ENCODE results near the gene RABEPK. TPM values are rescaled to one million over a fixed set of nuclear protein-coding genes. Genes with fewer than 3 reads are reported as not detected.
A peak's percentile ranks its signal among the peaks of the same experiment; 100 is the strongest.
"Not testable (repeated sequence)": the region's sequence is repeated elsewhere in the genome, so short reads cannot be mapped to it uniquely, and the experiment has no call there.

RABEPK gene
- total RNA-seq, 2 donors from 2014 or later = 19.3 to 19.7 TPM

- H3K27ac ChIP-seq (ENCODE audit: low read depth, low read length) = no peak overlapping the region
Measured at GRCh38 chr9:125260561-125260960, 60.2 kb downstream of the RABEPK start.

GRCh38 chr9:125261501-125262293, 61.4 kb downstream of the RABEPK start, which contains the start of gene GAPVD1:
Gene GAPVD1, plus strand, starts transcription at chr9:125261826. Its CDS starts 37,096 bp downstream, at chr9:125298922.
- WGBS, 2 experiments (ENCODE audit: insufficient coverage in 1 of 2, insufficient read length in 1 of 2) = 3 to 5% methylated on average over 6 to 72 of the region's 72 CpGs
- no peaks in the 10 kb centered on the region for H3K27me3 ChIP-seq (ENCODE audit: control insufficient read depth, insufficient read depth, low read length, poor library complexity, severe bottlenecking)
- TF ChIP-seq CTCF (conservative IDR thresholded peaks at IDR 0.05) = peak; percentile 59
- peak within 1 kb of the TSS; percentile 62 for H3K9ac ChIP-seq (ENCODE audit: extremely low read depth, low read length, poor library complexity, severe bottlenecking)
- peak within 1 kb of the TSS; percentile 90 for H3K27ac Mint-ChIP-seq
- peak within 1 kb of the TSS; percentile 95 for H3K4me3 ChIP-seq (ENCODE audit: low read length)
- peaks cover 16% of the 10 kb centered on the region for H3K36me3 ChIP-seq (ENCODE audit: control insufficient read depth, insufficient read depth, low read length)
- no peaks in the 10 kb centered on the region for H3K27me3 Mint-ChIP-seq (ENCODE audit: insufficient read depth)
- peaks cover 8% of the 10 kb centered on the region for H3K4me1 Mint-ChIP-seq
- peaks cover 3% of the 10 kb centered on the region for H3K9me3 Mint-ChIP-seq
- DNase-seq = peak; percentile 97
- no peaks in the 10 kb centered on the region for H3K9me3 ChIP-seq (ENCODE audit: control insufficient read depth, low read length)
- H3K4me1 ChIP-seq (ENCODE audit: control insufficient read depth, insufficient read depth, low read length) = peaks cover 3% of the 10 kb centered on the region
- no peak within 1 kb of the TSS for H3K27ac ChIP-seq (ENCODE audit: low read depth, low read length)
- peaks cover 12% of the 10 kb centered on the region for H3K36me3 Mint-ChIP-seq (ENCODE audit: low read depth)
- H3K4me3 Mint-ChIP-seq = peak within 1 kb of the TSS; percentile 98

More at GRCh38 chr9:125260561-125260960, 60.2 kb downstream of the RABEPK start:
- Mint-ChIP-seq H3K27ac (peak overlapping the region; percentile 21), H3K4me1 (peaks cover 8% of the 10 kb centered on the region), H3K36me3 (ENCODE audit: low read depth) (peaks cover 7% of the 10 kb centered on the region), H3K9me3 (peaks cover 3% of the 10 kb centered on the region), H3K27me3 (ENCODE audit: insufficient read depth) (no peaks in the 10 kb centered on the region), H3K4me3 (peak overlapping the region; percentile 98)
- H3K9ac ChIP-seq (ENCODE audit: extremely low read depth, low read length, poor library complexity, severe bottlenecking) = no peak overlapping the region
- peaks cover 3% of the 10 kb centered on the region for H3K4me1 ChIP-seq (ENCODE audit: control insufficient read depth, insufficient read depth, low read length)
- no peak overlapping the region for H3K4me3 ChIP-seq (ENCODE audit: low read length)
- no peaks in the 10 kb centered on the region for H3K27me3 ChIP-seq (ENCODE audit: control insufficient read depth, insufficient read depth, low read length, poor library complexity, severe bottlenecking)
- no peak for DNase-seq
- peaks cover 12% of the 10 kb centered on the region for H3K36me3 ChIP-seq (ENCODE audit: control insufficient read depth, insufficient read depth, low read length)
- no peak for TF ChIP-seq CTCF (conservative IDR thresholded peaks at IDR 0.05)
- H3K9me3 ChIP-seq (ENCODE audit: control insufficient read depth, low read length) = no peaks in the 10 kb centered on the region

GRCh38 chr9:125262294-125262991, 62.1 kb downstream of the RABEPK start:
- peaks cover 20% of the 10 kb centered on the region for H3K36me3 ChIP-seq (ENCODE audit: control insufficient read depth, insufficient read depth, low read length)
- H3K27ac ChIP-seq (ENCODE audit: low read depth, low read length) = no peak overlapping the region
- H3K36me3 Mint-ChIP-seq (ENCODE audit: low read depth) = peaks cover 17% of the 10 kb centered on the region
- peaks cover 3% of the 10 kb centered on the region for H3K4me1 ChIP-seq (ENCODE audit: control insufficient read depth, insufficient read depth, low read length)
- H3K9ac ChIP-seq (ENCODE audit: extremely low read depth, low read length, poor library complexity, severe bottlenecking) = peak overlapping the region; percentile 62
- WGBS, 2 experiments (ENCODE audit: insufficient coverage in 1 of 2, insufficient read length in 1 of 2) = 36 to 70% methylated on average over 5 to 11 of the region's 11 CpGs
- peaks cover 8% of the 10 kb centered on the region for H3K4me1 Mint-ChIP-seq
- no peaks in the 10 kb centered on the region for H3K27me3 ChIP-seq (ENCODE audit: control insufficient read depth, insufficient read depth, low read length, poor library complexity, severe bottlenecking)
- TF ChIP-seq CTCF (conservative IDR thresholded peaks at IDR 0.05) = no peak
- H3K9me3 Mint-ChIP-seq = peaks cover 3% of the 10 kb centered on the region
- H3K27ac Mint-ChIP-seq = peak overlapping the region; percentile 90
- peak overlapping the region; percentile 95 for H3K4me3 ChIP-seq (ENCODE audit: low read length)
- no peaks in the 10 kb centered on the region for H3K9me3 ChIP-seq (ENCODE audit: control insufficient read depth, low read length)
- no peaks in the 10 kb centered on the region for H3K27me3 Mint-ChIP-seq (ENCODE audit: insufficient read depth)
- H3K4me3 Mint-ChIP-seq = peak overlapping the region; percentile 98
- DNase-seq = no peak

- not testable (repeated sequence) for DNase-seq; H3K27ac ChIP-seq (ENCODE audit: low read depth, low read length); H3K4me3 ChIP-seq (ENCODE audit: low read length); H3K4me1 Mint-ChIP-seq; H3K9me3 ChIP-seq (ENCODE audit: control insufficient read depth, low read length); H3K27me3 Mint-ChIP-seq (ENCODE audit: insufficient read depth); H3K27ac Mint-ChIP-seq; H3K4me3 Mint-ChIP-seq; H3K4me1 ChIP-seq (ENCODE audit: control insufficient read depth, insufficient read depth, low read length); H3K9me3 Mint-ChIP-seq; H3K27me3 ChIP-seq (ENCODE audit: control insufficient read depth, insufficient read depth, low read length, poor library complexity, severe bottlenecking); H3K9ac ChIP-seq (ENCODE audit: extremely low read depth, low read length, poor library complexity, severe bottlenecking)
- peaks cover 20% of the 10 kb centered on the region for H3K36me3 ChIP-seq (ENCODE audit: control insufficient read depth, insufficient read depth, low read length)
- peaks cover 25% of the 10 kb centered on the region for H3K36me3 Mint-ChIP-seq (ENCODE audit: low read depth)
- WGBS, 2 experiments (ENCODE audit: insufficient coverage in 1 of 2, insufficient read length in 1 of 2) = 92 to 96% methylated on average over 4 to 7 of the region's 7 CpGs
Measured at GRCh38 chr9:125264068-125264467, 63.7 kb downstream of the RABEPK start.

Measured in endodermal cell (in vitro differentiated cells).